ENCODE results near the gene HIF3A. TPM values are rescaled to one million over a fixed set of nuclear protein-coding genes. Genes with fewer than 3 reads are reported as not detected.

HIF3A gene
- total RNA-seq, 1 experiment from 2014 or later = 5.2 TPM

DNA sequence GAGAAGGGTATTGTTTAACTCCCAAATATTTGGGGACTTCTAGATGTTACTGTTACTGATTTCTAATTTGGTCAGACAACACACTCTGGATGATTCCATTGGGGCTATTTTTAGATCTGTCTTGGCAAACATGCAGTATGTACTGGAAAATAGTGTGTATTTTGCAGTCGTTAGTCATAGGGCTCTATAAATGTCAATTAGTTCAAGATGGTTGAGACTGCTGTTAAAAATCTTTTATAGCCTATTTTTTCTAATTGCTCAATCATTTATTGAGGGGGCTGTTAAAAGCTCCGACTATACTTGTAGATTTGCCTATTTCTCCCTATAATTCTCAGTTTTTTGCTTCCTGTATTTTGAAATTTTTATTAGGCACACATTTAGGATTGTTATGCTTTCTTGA lies 81.4 kb downstream of the HIF3A start:
- CTCF ChIA-PET = no interaction called here
- POLR2A ChIA-PET = no interaction called here
- intact Hi-C loops (cut with micrococcal nuclease; ENCODE audit: unreplicated experiment) = no loop called here

DNA sequence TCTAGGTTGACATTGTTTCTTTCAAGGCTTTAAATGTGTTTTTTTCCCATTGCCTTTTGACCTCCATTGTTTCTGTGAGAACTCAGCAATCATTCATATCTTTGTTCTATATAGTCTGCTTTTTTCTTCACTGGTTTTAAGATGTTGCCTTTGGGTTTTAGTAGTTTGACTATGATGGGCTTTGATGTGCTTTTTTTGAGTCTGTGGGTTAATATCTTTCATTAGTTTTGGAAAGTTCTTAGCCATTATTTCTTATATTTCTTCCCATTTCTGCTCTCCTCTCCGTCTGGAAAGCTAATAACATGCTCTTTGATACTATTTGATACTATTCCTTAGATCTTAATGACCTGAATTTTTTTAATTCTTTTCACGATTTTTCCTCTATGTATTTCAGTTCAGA lies 83.8 kb downstream of the HIF3A start:
- no TSS peak for BruUV-seq (replicated peaks)
- Histone ChIP-seq H3K4me1 (no peaks in the 10 kb centered on the region), H3K27me3 (replicated peaks; ENCODE audit: control insufficient read depth, insufficient read depth, low read length) (no peaks in the 10 kb centered on the region), H3K9me3 (no peaks in the 10 kb centered on the region), H3K36me3 (ENCODE audit: control insufficient read depth, insufficient read depth, low read length) (peaks cover 4% of the 10 kb centered on the region), H3K4me3 (ENCODE audit: low read depth, low read length) (no peak overlapping the region)
- no peak for DNase-seq
- TF ChIP-seq, protein P1, sequence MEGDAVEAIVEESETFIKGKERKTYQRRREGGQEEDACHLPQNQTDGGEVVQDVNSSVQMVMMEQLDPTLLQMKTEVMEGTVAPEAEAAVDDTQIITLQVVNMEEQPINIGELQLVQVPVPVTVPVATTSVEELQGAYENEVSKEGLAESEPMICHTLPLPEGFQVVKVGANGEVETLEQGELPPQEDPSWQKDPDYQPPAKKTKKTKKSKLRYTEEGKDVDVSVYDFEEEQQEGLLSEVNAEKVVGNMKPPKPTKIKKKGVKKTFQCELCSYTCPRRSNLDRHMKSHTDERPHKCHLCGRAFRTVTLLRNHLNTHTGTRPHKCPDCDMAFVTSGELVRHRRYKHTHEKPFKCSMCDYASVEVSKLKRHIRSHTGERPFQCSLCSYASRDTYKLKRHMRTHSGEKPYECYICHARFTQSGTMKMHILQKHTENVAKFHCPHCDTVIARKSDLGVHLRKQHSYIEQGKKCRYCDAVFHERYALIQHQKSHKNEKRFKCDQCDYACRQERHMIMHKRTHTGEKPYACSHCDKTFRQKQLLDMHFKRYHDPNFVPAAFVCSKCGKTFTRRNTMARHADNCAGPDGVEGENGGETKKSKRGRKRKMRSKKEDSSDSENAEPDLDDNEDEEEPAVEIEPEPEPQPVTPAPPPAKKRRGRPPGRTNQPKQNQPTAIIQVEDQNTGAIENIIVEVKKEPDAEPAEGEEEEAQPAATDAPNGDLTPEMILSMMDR (IDR thresholded peaks at IDR 0.05; ENCODE audit: insufficient read depth in 1 of 2, low read depth in 1 of 2, low read length in 1 of 2, severe bottlenecking in 1 of 2, unreplicated experiment in 1 of 2) = no peak
- ChIA-PET CTCF (no interaction called here), POLR2A (no interaction called here)
- Mint-ChIP-seq H3K9me3 (ENCODE audit: unreplicated experiment) (no peaks in the 10 kb centered on the region), H3K36me3 (ENCODE audit: insufficient read depth, unreplicated experiment) (peaks cover 95% of the 10 kb centered on the region), H3K4me1 (ENCODE audit: low read depth, unreplicated experiment) (no peaks in the 10 kb centered on the region), H3K27me3 (ENCODE audit: insufficient read depth, unreplicated experiment) (no peaks in the 10 kb centered on the region), H3K4me3 (ENCODE audit: unreplicated experiment) (no peak overlapping the region), H3K27ac (ENCODE audit: unreplicated experiment) (no peak overlapping the region)
- intact Hi-C loops (cut with micrococcal nuclease; ENCODE audit: unreplicated experiment) = no loop called here

More for the DNA sequence above, 81.4 kb downstream of the HIF3A start:
- TF ChIP-seq, protein P1 (IDR thresholded peaks at IDR 0.05; ENCODE audit: insufficient read depth in 1 of 2, low read depth in 1 of 2, low read length in 1 of 2, severe bottlenecking in 1 of 2, unreplicated experiment in 1 of 2) = no peak
- Histone ChIP-seq H3K4me3 (ENCODE audit: low read depth, low read length) (no peak overlapping the region), H3K27me3 (replicated peaks; ENCODE audit: control insufficient read depth, insufficient read depth, low read length) (no peaks in the 10 kb centered on the region), H3K4me1 (no peaks in the 10 kb centered on the region), H3K36me3 (ENCODE audit: control insufficient read depth, insufficient read depth, low read length) (no peaks in the 10 kb centered on the region; the same call in 1 of the 2 replicates), H3K9me3 (no peaks in the 10 kb centered on the region)
- Mint-ChIP-seq H3K4me1 (ENCODE audit: low read depth, unreplicated experiment) (no peaks in the 10 kb centered on the region), H3K36me3 (ENCODE audit: insufficient read depth, unreplicated experiment) (peaks cover 78% of the 10 kb centered on the region), H3K4me3 (ENCODE audit: unreplicated experiment) (no peak overlapping the region), H3K9me3 (ENCODE audit: unreplicated experiment) (no peaks in the 10 kb centered on the region), H3K27ac (ENCODE audit: unreplicated experiment) (no peak overlapping the region), H3K27me3 (ENCODE audit: insufficient read depth, unreplicated experiment) (no peaks in the 10 kb centered on the region)
- no TSS peak for BruUV-seq (replicated peaks)
- no peak for DNase-seq

DNA sequence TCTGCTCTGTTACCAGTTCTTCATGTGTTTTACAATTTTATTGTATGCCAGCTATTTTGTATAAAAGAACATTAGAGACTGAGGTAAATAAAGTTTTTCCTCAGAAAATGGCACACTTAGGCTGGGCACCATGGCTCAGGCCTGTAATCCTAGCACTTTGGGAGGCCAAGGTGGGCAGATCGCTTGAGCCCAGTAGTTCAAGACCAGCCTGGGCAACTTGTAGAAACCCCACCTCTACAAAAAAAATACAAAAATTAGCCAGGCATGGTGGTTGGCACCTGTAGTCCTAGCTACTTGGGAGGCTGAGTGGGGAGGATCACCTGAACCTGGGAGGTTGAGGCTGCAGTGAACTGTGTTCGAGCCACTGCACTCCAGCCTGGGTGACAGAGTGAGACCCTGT lies 84.5 kb downstream of the HIF3A start:
- no peak for DNase-seq
- H3K4me3 Mint-ChIP-seq (ENCODE audit: unreplicated experiment) = no peak overlapping the region
- H3K4me3 ChIP-seq (ENCODE audit: low read depth, low read length) = no peak overlapping the region
- TF ChIP-seq, protein P1 (IDR thresholded peaks at IDR 0.05; ENCODE audit: insufficient read depth in 1 of 2, low read depth in 1 of 2, low read length in 1 of 2, severe bottlenecking in 1 of 2, unreplicated experiment in 1 of 2) = no peak
- peaks cover 95% of the 10 kb centered on the region for H3K36me3 Mint-ChIP-seq (ENCODE audit: insufficient read depth, unreplicated experiment)
- no TSS peak for BruUV-seq (replicated peaks)
- H3K9me3 Mint-ChIP-seq (ENCODE audit: unreplicated experiment) = no peaks in the 10 kb centered on the region
- no peaks in the 10 kb centered on the region for H3K4me1 Mint-ChIP-seq (ENCODE audit: low read depth, unreplicated experiment)
- H3K36me3 ChIP-seq (ENCODE audit: control insufficient read depth, insufficient read depth, low read length) = peaks cover 8% of the 10 kb centered on the region
- H3K9me3 ChIP-seq = no peaks in the 10 kb centered on the region
- H3K27me3 Mint-ChIP-seq (ENCODE audit: insufficient read depth, unreplicated experiment) = no peaks in the 10 kb centered on the region
- intact Hi-C loops (cut with micrococcal nuclease; ENCODE audit: unreplicated experiment) = no loop called here
- H3K27me3 ChIP-seq (replicated peaks; ENCODE audit: control insufficient read depth, insufficient read depth, low read length) = no peaks in the 10 kb centered on the region
- ChIA-PET CTCF (no interaction called here), POLR2A (no interaction called here)
- H3K4me1 ChIP-seq = no peaks in the 10 kb centered on the region
- no peak overlapping the region for H3K27ac Mint-ChIP-seq (ENCODE audit: unreplicated experiment)
